KMS-11 (cell line): ENCODE results near the gene EXOSC5.

ENCODE experiments used
- H2AFZ ChIP-seq: fragments of 200-600 bp; sonication (generic); 2 replicates; pipeline ENCODE4 v1.6.1; 2016; ENCODE audit warnings: antibody characterized with exemption, mixed run types, low read depth
- H3K27ac ChIP-seq: fragments of 200-600 bp; sonication (generic); 2 replicates; pipeline ENCODE4 v1.6.1; 2016; ENCODE audit warnings: mild to moderate bottlenecking, mixed run types
- H3K27me3 ChIP-seq: fragments of 200-600 bp; sonication (generic); 2 replicates; pipeline ENCODE4 v1.6.1; 2017; ENCODE audit warnings: mild to moderate bottlenecking, low read depth, mixed run types, moderate library complexity; ENCODE audit not compliant: insufficient read depth
- H3K36me3 ChIP-seq: fragments of 200-600 bp; sonication (generic); 2 replicates; pipeline ENCODE4 v1.6.1; 2017; ENCODE audit warnings: mild to moderate bottlenecking, mixed run types; ENCODE audit not compliant: insufficient read depth
- H3K4me1 ChIP-seq: fragments of 200-600 bp; sonication (generic); 2 replicates; pipeline ENCODE4 v1.6.1; 2016; ENCODE audit warnings: mild to moderate bottlenecking, low read depth, mixed run types; ENCODE audit not compliant: poor library complexity, severe bottlenecking
- H3K4me2 ChIP-seq: fragments of 200-600 bp; sonication (generic); 2 replicates; pipeline ENCODE4 v1.7.0; 2016; ENCODE audit warnings: mild to moderate bottlenecking, mixed run types
- H3K4me3 ChIP-seq: fragments of 200-600 bp; sonication (generic); IDR thresholded peaks from 2 replicates; pipeline ENCODE4 v1.6.1; 2017; ENCODE audit warnings: low read depth, low read length, mixed read lengths; ENCODE audit not compliant: insufficient read depth
- H3K79me2 ChIP-seq: fragments of 200-600 bp; sonication (generic); 2 replicates; pipeline ENCODE4 v1.6.1; 2016; ENCODE audit warnings: low read depth, mixed run types; ENCODE audit not compliant: insufficient read depth
- H3K9ac ChIP-seq: fragments of 200-600 bp; sonication (generic); 2 replicates; pipeline ENCODE4 v1.6.1; 2016; ENCODE audit warnings: mild to moderate bottlenecking, mixed run types
- H4K20me1 ChIP-seq: fragments of 200-600 bp; sonication (generic); 2 replicates; pipeline ENCODE4 v1.6.1; 2016; ENCODE audit warnings: mild to moderate bottlenecking, mixed run types; ENCODE audit not compliant: insufficient read depth
- CTCF ChIP-seq: fragments of 200-600 bp; sonication (generic); conservative IDR thresholded peaks from 2 replicates; pipeline ENCODE4 v1.6.1; 2017; ENCODE audit warnings: low read depth, mild to moderate bottlenecking, antibody characterized with exemption, low read length, moderate library complexity, mixed read lengths

The EXOSC5 gene

GRCh38 chr19:41422955-41423354, 25.8 kb upstream of the EXOSC5 start:
- Histone ChIP-seq H2AFZ (no peak overlapping the region), H3K27me3 (no peaks in the 10 kb centered on the region), H3K4me2 (no peak overlapping the region), H3K4me3 (no peak overlapping the region), H3K79me2 (no peaks in the 10 kb centered on the region), H3K9ac (no peak overlapping the region), H3K27ac (no peak overlapping the region), H3K4me1 (no peaks in the 10 kb centered on the region), H3K36me3 (no peaks in the 10 kb centered on the region; the same call in 1 of the 2 replicates), H4K20me1 (no peaks in the 10 kb centered on the region)
- no peak for TF ChIP-seq CTCF

GRCh38 chr19:41422456-41422855, 25.3 kb upstream of the EXOSC5 start:
- no peak for TF ChIP-seq CTCF
- no peaks in the 10 kb centered on the region for H3K27me3 ChIP-seq
- H3K27ac ChIP-seq, result no peak overlapping the region
- H3K36me3 ChIP-seq, result no peaks in the 10 kb centered on the region; the same call in 1 of the 2 replicates
- H3K4me1 ChIP-seq, result no peaks in the 10 kb centered on the region
- no peaks in the 10 kb centered on the region for H3K79me2 ChIP-seq
- H3K9ac ChIP-seq, result no peak overlapping the region
- H3K4me2 ChIP-seq, result no peak overlapping the region
- H3K4me3 ChIP-seq, result no peak overlapping the region
- H2AFZ ChIP-seq, result no peak overlapping the region
- no peaks in the 10 kb centered on the region for H4K20me1 ChIP-seq

GRCh38 chr19:41421973-41422372, 24.8 kb upstream of the EXOSC5 start:
- Histone ChIP-seq H3K9ac (no peak overlapping the region), H3K4me2 (no peak overlapping the region), H3K36me3 (no peaks in the 10 kb centered on the region; the same call in 1 of the 2 replicates), H3K79me2 (no peaks in the 10 kb centered on the region), H2AFZ (no peak overlapping the region), H3K4me3 (no peak overlapping the region), H3K27ac (no peak overlapping the region), H3K4me1 (no peaks in the 10 kb centered on the region), H4K20me1 (no peaks in the 10 kb centered on the region), H3K27me3 (no peaks in the 10 kb centered on the region)
- TF ChIP-seq CTCF, result no peak

GRCh38 chr19:41421314-41421713, 24.2 kb upstream of the EXOSC5 start:
- H3K4me3 ChIP-seq, result no peak overlapping the region
- no peak for TF ChIP-seq CTCF
- no peak overlapping the region for H3K4me2 ChIP-seq
- no peak overlapping the region for H3K27ac ChIP-seq
- no peaks in the 10 kb centered on the region for H4K20me1 ChIP-seq
- H3K36me3 ChIP-seq, result no peaks in the 10 kb centered on the region; the same call in 1 of the 2 replicates
- no peaks in the 10 kb centered on the region for H3K27me3 ChIP-seq
- H3K9ac ChIP-seq, result no peak overlapping the region
- H3K79me2 ChIP-seq, result no peaks in the 10 kb centered on the region
- no peak overlapping the region for H2AFZ ChIP-seq
- no peaks in the 10 kb centered on the region for H3K4me1 ChIP-seq
